Measurements from ENCODE around the gene SPATA24. TPM values are rescaled to one million over a fixed set of nuclear protein-coding genes. Genes with fewer than 3 reads are reported as not detected.

Gene SPATA24
- total and polyA plus RNA-seq, 2 of the 8 experiments (the other 6 are each of a cell fraction or from before 2014, with no cell fraction given), result 5.8 to 9.4 TPM

DNA sequence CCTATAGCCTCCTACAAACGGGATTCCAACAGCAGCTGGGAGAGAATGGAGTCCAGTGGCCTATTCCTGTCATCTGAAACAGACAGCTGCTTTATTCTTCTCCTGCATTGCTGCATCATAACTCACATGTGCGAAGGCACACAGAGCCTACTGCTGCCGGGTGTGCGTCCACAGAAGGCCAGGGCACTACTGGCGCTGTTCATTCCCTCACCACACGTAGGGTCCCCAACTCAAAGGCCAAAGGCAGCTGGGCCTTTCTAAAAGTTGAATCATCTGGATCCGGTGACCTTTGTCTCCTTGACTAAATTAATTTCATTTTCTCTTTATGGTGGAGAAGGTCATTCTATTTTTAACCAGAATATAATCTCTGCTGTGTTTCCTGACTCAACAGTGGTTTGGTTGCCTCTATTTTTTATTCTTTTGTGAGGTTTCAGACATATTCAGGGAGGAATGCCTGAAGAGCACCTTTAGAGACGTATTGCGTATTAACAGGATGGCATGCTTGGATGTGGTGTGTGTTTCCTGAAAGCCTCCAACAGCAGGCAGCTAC is 10.8 kb upstream of the SPATA24 start (continued):
- TF ChIP-seq, protein P1, sequence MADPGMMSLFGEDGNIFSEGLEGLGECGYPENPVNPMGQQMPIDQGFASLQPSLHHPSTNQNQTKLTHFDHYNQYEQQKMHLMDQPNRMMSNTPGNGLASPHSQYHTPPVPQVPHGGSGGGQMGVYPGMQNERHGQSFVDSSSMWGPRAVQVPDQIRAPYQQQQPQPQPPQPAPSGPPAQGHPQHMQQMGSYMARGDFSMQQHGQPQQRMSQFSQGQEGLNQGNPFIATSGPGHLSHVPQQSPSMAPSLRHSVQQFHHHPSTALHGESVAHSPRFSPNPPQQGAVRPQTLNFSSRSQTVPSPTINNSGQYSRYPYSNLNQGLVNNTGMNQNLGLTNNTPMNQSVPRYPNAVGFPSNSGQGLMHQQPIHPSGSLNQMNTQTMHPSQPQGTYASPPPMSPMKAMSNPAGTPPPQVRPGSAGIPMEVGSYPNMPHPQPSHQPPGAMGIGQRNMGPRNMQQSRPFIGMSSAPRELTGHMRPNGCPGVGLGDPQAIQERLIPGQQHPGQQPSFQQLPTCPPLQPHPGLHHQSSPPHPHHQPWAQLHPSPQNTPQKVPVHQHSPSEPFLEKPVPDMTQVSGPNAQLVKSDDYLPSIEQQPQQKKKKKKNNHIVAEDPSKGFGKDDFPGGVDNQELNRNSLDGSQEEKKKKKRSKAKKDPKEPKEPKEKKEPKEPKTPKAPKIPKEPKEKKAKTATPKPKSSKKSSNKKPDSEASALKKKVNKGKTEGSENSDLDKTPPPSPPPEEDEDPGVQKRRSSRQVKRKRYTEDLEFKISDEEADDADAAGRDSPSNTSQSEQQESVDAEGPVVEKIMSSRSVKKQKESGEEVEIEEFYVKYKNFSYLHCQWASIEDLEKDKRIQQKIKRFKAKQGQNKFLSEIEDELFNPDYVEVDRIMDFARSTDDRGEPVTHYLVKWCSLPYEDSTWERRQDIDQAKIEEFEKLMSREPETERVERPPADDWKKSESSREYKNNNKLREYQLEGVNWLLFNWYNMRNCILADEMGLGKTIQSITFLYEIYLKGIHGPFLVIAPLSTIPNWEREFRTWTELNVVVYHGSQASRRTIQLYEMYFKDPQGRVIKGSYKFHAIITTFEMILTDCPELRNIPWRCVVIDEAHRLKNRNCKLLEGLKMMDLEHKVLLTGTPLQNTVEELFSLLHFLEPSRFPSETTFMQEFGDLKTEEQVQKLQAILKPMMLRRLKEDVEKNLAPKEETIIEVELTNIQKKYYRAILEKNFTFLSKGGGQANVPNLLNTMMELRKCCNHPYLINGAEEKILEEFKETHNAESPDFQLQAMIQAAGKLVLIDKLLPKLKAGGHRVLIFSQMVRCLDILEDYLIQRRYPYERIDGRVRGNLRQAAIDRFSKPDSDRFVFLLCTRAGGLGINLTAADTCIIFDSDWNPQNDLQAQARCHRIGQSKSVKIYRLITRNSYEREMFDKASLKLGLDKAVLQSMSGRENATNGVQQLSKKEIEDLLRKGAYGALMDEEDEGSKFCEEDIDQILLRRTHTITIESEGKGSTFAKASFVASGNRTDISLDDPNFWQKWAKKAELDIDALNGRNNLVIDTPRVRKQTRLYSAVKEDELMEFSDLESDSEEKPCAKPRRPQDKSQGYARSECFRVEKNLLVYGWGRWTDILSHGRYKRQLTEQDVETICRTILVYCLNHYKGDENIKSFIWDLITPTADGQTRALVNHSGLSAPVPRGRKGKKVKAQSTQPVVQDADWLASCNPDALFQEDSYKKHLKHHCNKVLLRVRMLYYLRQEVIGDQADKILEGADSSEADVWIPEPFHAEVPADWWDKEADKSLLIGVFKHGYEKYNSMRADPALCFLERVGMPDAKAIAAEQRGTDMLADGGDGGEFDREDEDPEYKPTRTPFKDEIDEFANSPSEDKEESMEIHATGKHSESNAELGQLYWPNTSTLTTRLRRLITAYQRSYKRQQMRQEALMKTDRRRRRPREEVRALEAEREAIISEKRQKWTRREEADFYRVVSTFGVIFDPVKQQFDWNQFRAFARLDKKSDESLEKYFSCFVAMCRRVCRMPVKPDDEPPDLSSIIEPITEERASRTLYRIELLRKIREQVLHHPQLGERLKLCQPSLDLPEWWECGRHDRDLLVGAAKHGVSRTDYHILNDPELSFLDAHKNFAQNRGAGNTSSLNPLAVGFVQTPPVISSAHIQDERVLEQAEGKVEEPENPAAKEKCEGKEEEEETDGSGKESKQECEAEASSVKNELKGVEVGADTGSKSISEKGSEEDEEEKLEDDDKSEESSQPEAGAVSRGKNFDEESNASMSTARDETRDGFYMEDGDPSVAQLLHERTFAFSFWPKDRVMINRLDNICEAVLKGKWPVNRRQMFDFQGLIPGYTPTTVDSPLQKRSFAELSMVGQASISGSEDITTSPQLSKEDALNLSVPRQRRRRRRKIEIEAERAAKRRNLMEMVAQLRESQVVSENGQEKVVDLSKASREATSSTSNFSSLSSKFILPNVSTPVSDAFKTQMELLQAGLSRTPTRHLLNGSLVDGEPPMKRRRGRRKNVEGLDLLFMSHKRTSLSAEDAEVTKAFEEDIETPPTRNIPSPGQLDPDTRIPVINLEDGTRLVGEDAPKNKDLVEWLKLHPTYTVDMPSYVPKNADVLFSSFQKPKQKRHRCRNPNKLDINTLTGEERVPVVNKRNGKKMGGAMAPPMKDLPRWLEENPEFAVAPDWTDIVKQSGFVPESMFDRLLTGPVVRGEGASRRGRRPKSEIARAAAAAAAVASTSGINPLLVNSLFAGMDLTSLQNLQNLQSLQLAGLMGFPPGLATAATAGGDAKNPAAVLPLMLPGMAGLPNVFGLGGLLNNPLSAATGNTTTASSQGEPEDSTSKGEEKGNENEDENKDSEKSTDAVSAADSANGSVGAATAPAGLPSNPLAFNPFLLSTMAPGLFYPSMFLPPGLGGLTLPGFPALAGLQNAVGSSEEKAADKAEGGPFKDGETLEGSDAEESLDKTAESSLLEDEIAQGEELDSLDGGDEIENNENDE (IDR thresholded peaks at IDR 0.05; ENCODE audit: insufficient replicate concordance, low read length), result no peak
- TF ChIP-seq CREB1 (IDR thresholded peaks at IDR 0.05), result no peak
- TF ChIP-seq SIN3A (conservative IDR thresholded peaks at IDR 0.05 in 1 of 2, IDR thresholded peaks at IDR 0.05 in 1 of 2; ENCODE audit: low read depth in 1 of 2, low read length in 2 of 2), result no peak
- TF ChIP-seq TBP (IDR thresholded peaks at IDR 0.05; ENCODE audit: low read depth, low read length), result no peak
- no peak for TF ChIP-seq SP2 (IDR thresholded peaks at IDR 0.05; ENCODE audit: low read length)
- no peak for TF ChIP-seq KDM5A (IDR thresholded peaks at IDR 0.05; ENCODE audit: low read length)
- no peak for TF ChIP-seq CBX5 (IDR thresholded peaks at IDR 0.05; ENCODE audit: low read depth, low read length)
- TF ChIP-seq BRCA1 (IDR thresholded peaks at IDR 0.05; ENCODE audit: low read depth, low read length), result no peak
- no peak for TF ChIP-seq ZNF274 (IDR thresholded peaks at IDR 0.05; ENCODE audit: borderline replicate concordance, extremely low read depth, low read length)
- no peak for TF ChIP-seq TAF1 (IDR thresholded peaks at IDR 0.05; ENCODE audit: low read depth, low read length)

Measured in H1 (cell line).